HepG2 (cell line): Measurements from ENCODE around the gene ATG4D. TPM values are rescaled to one million over a fixed set of nuclear protein-coding genes. Genes with fewer than 3 reads are reported as not detected.

Experiments
- AGO2 ChIP-seq: fragments of 200-400 bp; formaldehyde crosslinking; optimal IDR thresholded peaks from 2 replicates; pipeline ENCODE3; 2017; ENCODE audit warnings: mild to moderate bottlenecking, low read depth, low read length, moderate library complexity
- ATF3 ChIP-seq: sonication (generic); formaldehyde crosslinking; IDR thresholded peaks from 2 replicates; pipeline ENCODE4 v1.4.0; 2020; ENCODE audit warnings: missing genetic modification reagents
- ATF7 ChIP-seq, 2 experiments: fragments of 450-650 bp in 1 of 2; sonication (generic) in 1 of 2; formaldehyde crosslinking in 1 of 2; IDR thresholded peaks; 2 replicates each; pipeline versions ENCODE4 v1.4.0 to v1.6.1; 2016 to 2020; ENCODE audit warnings: antibody characterized with exemption in 1 of 2, mild to moderate bottlenecking in 1 of 2, missing genetic modification reagents in 1 of 2
- E2F5 ChIP-seq: sonication (generic); formaldehyde crosslinking; conservative IDR thresholded peaks from 2 replicates; pipeline ENCODE4 v1.4.0; 2020; ENCODE audit warnings: missing genetic modification reagents
- ELF3 ChIP-seq: IDR thresholded peaks from 2 replicates; pipeline ENCODE4 v1.6.1; 2016; ENCODE audit warnings: missing genetic modification reagents, missing compliant biosample characterization
- HIC2 ChIP-seq: sonication (generic); formaldehyde crosslinking; IDR thresholded peaks from 2 replicates; pipeline ENCODE4 v1.9.0; 2022; ENCODE audit warnings: low read depth, missing genetic modification reagents
- HOXA5 ChIP-seq: sonication (generic); formaldehyde crosslinking; IDR thresholded peaks from 2 replicates; pipeline ENCODE4 v1.4.0; 2020; ENCODE audit warnings: missing genetic modification reagents
- MNT ChIP-seq: fragments of 450-650 bp; IDR thresholded peaks from 2 replicates; pipeline ENCODE4 v1.6.1; 2016
- NFE2L2 ChIP-seq: fragments of 150-350 bp; IDR thresholded peaks from 2 replicates; pipeline ENCODE4 v1.6.1; 2014; ENCODE audit warnings: low read length
- ONECUT2 ChIP-seq: sonication (generic); formaldehyde crosslinking; IDR thresholded peaks from 2 replicates; pipeline ENCODE4 v1.4.0; 2020; ENCODE audit warnings: missing genetic modification reagents
- PAX8 ChIP-seq: sonication (generic); formaldehyde crosslinking; IDR thresholded peaks from 2 replicates; pipeline ENCODE4 v1.8.0; 2022; ENCODE audit warnings: mild to moderate bottlenecking, missing genetic modification reagents, borderline replicate concordance
- YEATS4 ChIP-seq: sonication (generic); formaldehyde crosslinking; IDR thresholded peaks from 2 replicates; pipeline ENCODE4 v1.4.0; 2020; ENCODE audit warnings: missing genetic modification reagents, borderline replicate concordance
- ZNF121 ChIP-seq: sonication (generic); formaldehyde crosslinking; IDR thresholded peaks from 2 replicates; pipeline ENCODE4 v1.5.0; 2020; ENCODE audit warnings: mild to moderate bottlenecking, missing genetic modification reagents
- ZNF574 ChIP-seq: sonication (generic); formaldehyde crosslinking; IDR thresholded peaks from 2 replicates; pipeline ENCODE4 v1.4.0; 2020; ENCODE audit warnings: missing genetic modification reagents
- ZNF639 ChIP-seq: conservative IDR thresholded peaks from 2 replicates; pipeline ENCODE4 v1.6.1; 2018; ENCODE audit warnings: missing genetic modification reagents
- ZNF7 ChIP-seq: IDR thresholded peaks from 2 replicates; pipeline ENCODE4 v1.6.1; 2016; ENCODE audit warnings: missing biosample characterization, missing genetic modification reagents
- ZNF746 ChIP-seq: sonication (generic); formaldehyde crosslinking; IDR thresholded peaks from 2 replicates; pipeline ENCODE4 v1.8.0; 2022; ENCODE audit warnings: mild to moderate bottlenecking, missing genetic modification reagents
- ZNF839 ChIP-seq: sonication (generic); formaldehyde crosslinking; IDR thresholded peaks from 2 replicates; pipeline ENCODE4 v1.4.0; 2020; ENCODE audit warnings: missing genetic modification reagents, mild to moderate bottlenecking, borderline replicate concordance
- polyA plus RNA-seq, 8 experiments: library from polyadenylated mRNA; depleted of rRNA in 3 of 8; stranded (reverse) in 7 of 8; unstranded in 1 of 8; fragments of >200 nt; fragmentation: Illumina TruSeq in 4 of 8; extraction: Trizol in 4 of 8; gene quantifications; 2 replicates each; pipeline versions ENCODE4 v1.2.1 to v1.2.3, GENCODE V29; 2011 to 2016; ENCODE audit warnings: low read depth in 4 of 8, missing spikeins in 1 of 8, mixed read lengths in 1 of 8; ENCODE audit not compliant: insufficient read depth in 1 of 8
- total RNA-seq, 5 experiments: library from RNA; depleted of rRNA; stranded (reverse); fragments of >200 nt; fragmentation: Illumina TruSeq; extraction: Trizol; gene quantifications; 2 replicates each; pipeline ENCODE4 v1.2.3, GENCODE V29; 2016; ENCODE audit warnings: low read depth in 1 of 5

Gene ATG4D
- total and polyA plus RNA-seq, 2 of the 13 experiments (the other 11 are each of a cell fraction or from before 2014, with no cell fraction given) = 17.8 to 19.0 TPM

GRCh38 chr19:10568826-10569651, 25.3 kb downstream of the ATG4D start, which contains the start of gene CDKN2D (continued):
- no peak for TF ChIP-seq ZNF839 (CRISPR knock-in tag)
- no peak for TF ChIP-seq ELF3
- TF ChIP-seq HIC2 (CRISPR knock-in tag) = no peak
- TF ChIP-seq ATF3 (CRISPR knock-in tag) = no peak
- TF ChIP-seq ZNF121 (CRISPR knock-in tag) = no peak
- peak; percentile 60; the same call in 1 of the 2 replicates for TF ChIP-seq HOXA5 (CRISPR knock-in tag)
- TF ChIP-seq ZNF7 = no peak
- TF ChIP-seq ONECUT2 = no peak
- peak; percentile 29; the same call in 1 of the 2 replicates for TF ChIP-seq ZNF574 (CRISPR knock-in tag)
- no peak for TF ChIP-seq PAX8 (CRISPR knock-in tag)
- no peak for TF ChIP-seq ATF7 (IDR thresholded peaks at IDR 0.05)
- TF ChIP-seq ATF7 (CRISPR knock-in tag; IDR thresholded peaks at IDR 0.05) = 0 out of 2 replicates have a peak, but pooled peaks have one; percentile 23
- peak; percentile 91 for TF ChIP-seq YEATS4 (CRISPR knock-in tag)
- TF ChIP-seq ZNF639 (CRISPR knock-in tag) = peak; percentile 17
- TF ChIP-seq MNT = peak; percentile 91
- peak; percentile 98 for TF ChIP-seq E2F5 (CRISPR knock-in tag)
- TF ChIP-seq NFE2L2 = no peak
- TF ChIP-seq AGO2 = peak; percentile 49
- TF ChIP-seq ZNF746 (CRISPR knock-in tag) = peak; percentile 44; the same call in 1 of the 2 replicates
